ENCODE data around the gene EVA1B.

GRCh38 chr1:36339615-36340014 lies 16.2 kb upstream of the EVA1B start:
- no peak for TF ChIP-seq CTCF (IDR thresholded peaks at IDR 0.05)
- TF ChIP-seq POLR2AphosphoS5 (IDR thresholded peaks at IDR 0.05; ENCODE audit: insufficient read depth in 1 of 2, low read depth in 1 of 2): no peak
- TF ChIP-seq POLR2A (IDR thresholded peaks at IDR 0.05): no peak
